NCI-H1105 treated with DMSO at 0.1 percent for 48 hours (cell line): ENCODE results near the gene EIF4E.
"Not testable (repeated sequence)": the region's sequence is repeated elsewhere in the genome, so short reads cannot be mapped to it uniquely, and the experiment has no call there.

Experiments
- DNase-seq: peaks from one replicate; lab custom pipeline; 2025; lab: John Stamatoyannopoulos, UW

EIF4E gene

DNA sequence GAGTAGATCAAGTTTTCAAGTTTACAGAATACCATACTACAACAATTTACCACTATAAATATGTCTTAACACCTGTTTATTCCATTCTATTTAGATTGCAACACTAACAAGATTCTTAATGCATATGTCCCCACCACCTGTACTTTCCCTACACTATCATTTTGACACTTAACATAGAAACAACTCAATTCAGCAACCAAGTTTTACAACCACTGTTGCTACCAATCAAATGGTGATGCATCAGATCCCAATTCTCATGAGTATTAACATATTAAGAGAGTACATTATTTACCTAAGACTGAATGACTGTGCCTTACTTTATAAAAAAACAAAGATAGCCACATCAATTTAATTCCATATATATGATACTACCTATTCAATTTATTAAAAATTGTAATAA, 49.4 kb downstream of the EIF4E start:
- no peak for DNase-seq

GRCh38 chr4:98873059-98873458, 55.9 kb downstream of the EIF4E start:
- no peak for DNase-seq

GRCh38 chr4:98872120-98872906, 56.6 kb downstream of the EIF4E start:
- not testable (repeated sequence) for DNase-seq

GRCh38 chr4:98867648-98868047, 61.3 kb downstream of the EIF4E start:
- no peak for DNase-seq

GRCh38 chr4:98865059-98865458, 63.9 kb downstream of the EIF4E start:
- DNase-seq = no peak

- no peak for DNase-seq
Measured at GRCh38 chr4:98864560-98864959, 64.4 kb downstream of the EIF4E start.

DNA sequence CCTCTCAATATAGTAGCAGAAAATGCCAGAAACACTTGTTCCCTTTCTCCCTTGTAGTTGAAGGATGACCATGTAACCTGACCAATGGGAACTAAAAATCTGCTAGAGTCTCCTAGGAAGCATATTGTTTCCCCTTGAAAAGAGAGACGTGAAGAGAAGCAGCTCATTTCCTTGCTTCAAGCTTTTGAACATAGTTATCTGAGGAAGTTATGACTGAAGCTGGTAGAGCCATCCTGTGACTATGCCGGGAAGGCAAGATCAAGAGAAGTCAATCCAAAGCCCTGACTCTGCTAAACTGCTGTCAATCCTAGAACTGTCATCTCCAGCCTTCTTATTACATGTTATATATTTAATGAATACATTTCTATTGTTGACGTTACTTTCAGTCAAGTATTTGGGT, 66.6 kb downstream of the EIF4E start:
- no peak for DNase-seq

DNA sequence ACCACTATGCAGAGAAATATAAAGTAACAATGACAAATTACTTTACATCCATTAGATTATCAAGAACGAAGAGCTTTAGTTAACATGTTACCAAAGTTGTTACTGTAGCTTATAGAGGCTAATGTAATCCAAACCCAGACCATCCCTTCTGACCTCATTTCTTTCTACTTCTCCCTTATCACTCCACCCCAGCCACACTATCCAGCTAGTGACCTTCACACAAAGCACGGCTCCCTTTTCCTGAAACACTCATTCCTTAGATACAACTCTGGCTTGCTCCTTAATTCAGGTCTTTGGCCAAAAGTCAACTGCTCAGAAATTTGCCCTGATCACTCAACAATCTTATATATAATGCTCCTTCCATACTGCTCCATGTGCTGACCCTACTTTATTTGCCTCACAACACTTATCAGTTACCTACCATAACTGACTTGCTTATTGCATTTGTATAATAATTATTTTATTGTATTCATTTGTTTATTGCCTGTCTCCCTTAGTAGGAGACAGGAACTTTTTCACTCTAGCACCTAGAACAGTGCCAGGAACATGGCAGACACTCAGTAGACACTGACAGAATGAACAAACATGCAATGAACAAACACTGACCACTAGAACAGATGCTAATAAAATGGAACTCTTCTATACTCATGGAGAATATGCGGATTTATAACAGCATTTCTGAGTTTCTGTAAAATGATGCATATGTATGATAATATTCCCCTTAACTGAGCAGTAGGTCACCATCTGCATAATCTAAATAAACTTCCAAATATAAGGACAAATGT, 67.6 kb downstream of the EIF4E start:
- DNase-seq = no peak

GRCh38 chr4:98851806-98852205, 77.1 kb downstream of the EIF4E start:
- no peak for DNase-seq

DNA sequence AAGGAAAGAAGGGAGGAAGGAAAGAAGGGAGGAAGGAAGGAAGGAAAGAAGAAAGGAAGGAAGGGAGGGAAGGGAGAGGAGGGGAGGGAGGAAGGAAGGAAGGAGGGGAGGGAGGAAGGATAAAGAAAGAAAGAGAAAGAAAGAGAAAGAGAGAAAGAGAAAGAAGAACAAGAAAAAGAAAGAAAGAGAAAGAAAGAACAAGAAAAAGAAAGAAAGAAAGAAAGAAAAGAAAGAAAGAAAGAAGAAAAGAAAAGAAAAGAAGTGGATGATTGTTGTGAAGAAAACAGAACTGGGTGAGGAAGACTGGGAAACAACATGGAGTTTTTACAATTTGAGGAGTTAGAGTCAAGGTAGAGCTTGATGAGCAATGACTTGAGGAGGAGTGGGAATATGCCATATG, 78.0 kb downstream of the EIF4E start:
- DNase-seq = no peak

DNA sequence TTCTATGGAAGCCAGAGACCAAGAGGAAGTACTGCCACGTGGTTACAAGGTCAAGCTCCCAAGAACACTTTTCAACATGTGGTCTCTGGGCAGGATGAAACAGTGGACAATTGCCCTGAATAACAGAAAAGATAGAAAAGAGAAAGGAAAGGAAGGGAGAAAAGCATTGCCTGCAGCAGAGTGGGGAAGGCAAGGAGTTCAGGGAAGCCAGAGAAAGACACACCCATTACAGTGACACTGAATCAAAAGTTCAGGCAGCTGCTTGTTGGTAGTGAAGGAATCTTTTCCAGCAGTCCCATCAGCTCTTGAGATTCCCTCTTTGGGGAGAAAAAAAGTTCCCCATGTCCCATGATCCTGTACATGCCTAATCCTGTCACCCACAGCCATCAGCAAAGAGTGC, 80.5 kb downstream of the EIF4E start:
- no peak for DNase-seq

- no peak for DNase-seq
Measured at GRCh38 chr4:98845960-98846359, 83.0 kb downstream of the EIF4E start.

- DNase-seq = not testable (repeated sequence)
Measured at GRCh38 chr4:98842917-98843316, 86.0 kb downstream of the EIF4E start.

DNA sequence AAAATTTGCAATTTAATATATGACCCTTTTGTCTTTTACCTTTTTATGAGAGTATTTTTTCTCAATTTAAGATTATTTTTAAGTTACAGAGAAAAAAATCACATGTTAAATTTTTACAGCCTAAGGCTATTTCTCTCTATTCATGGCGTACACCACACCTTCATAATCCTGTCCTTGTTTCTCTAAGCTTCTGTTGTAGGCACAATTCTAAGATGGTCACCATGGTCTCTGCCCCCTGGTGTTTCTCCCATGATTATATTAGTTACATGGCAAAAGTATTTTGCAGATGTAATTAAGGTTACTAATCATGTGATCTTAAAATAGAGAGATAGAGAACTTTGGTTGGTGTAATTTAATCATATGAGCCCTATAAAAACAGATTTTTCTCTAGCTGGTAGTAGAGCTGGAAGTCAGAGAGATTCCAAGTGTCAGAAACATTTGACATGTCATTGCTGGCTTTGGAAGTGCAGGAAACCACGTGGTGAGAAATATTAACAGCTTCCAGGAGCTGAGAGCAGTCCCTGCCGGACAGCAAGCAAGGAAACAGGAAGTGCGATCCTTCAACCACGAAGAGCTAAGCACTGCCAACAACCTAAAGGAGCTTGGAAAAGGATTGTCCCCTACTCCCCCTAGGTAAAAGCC, 89.8 kb downstream of the EIF4E start:
- no peak for DNase-seq

DNA sequence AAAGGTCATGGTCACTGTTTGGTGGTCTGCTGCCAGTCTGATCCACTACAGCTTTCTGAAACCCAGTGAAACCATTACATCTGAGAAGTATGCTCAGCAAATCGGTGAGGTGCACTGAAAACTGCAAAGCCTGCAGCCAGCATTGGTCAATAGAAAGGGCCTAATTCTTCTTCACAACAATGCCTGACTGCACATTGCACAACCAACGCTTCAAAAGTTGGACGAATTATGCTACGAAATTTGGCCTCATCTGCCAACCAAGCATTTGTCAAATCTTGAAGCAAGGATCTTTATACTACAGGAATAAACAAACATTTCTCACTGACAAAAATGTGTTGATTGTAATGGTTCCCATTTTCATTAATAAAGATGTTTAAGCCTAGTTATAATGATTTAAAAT, 90.4 kb downstream of the EIF4E start:
- no peak for DNase-seq

GRCh38 chr4:98833384-98833783, 95.5 kb downstream of the EIF4E start:
- no peak for DNase-seq

- not testable (repeated sequence) for DNase-seq
Measured at GRCh38 chr4:98831036-98831435, 97.9 kb downstream of the EIF4E start.
